ENCODE results near the gene QSOX2.

Gene QSOX2

DNA sequence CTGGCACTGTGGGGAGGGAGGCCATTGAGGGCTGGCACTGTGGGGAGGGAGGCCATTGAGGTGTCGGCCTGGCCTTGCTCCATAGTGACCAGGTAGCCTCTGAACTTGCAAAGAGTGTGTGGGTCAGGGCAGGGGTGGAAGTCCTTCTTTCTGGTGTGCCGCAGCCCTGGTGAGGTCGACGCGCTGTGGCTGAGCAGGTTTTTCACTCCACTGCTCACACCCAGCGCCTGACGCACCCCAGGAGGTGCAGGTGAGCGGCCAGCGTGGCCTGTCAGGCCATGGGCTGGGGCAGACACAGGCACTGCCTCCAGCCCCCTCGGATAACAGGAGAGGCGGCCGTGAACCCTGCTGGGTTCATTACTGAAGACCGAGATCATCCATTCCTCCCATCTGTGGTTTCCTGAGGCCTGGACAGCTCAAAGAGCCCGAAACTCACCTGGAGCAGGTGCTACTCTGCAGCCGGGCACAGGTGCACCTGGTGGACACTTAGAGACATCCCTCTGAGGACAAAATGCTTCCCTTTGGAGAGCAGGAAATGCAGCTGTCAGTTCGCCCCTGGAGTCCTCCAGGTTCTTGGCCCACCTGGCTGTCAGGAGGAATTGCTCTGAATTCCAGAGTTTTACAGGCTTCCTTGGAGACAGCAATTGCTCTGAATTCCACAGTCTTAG lies 73.1 kb downstream of the QSOX2 start:
- no peak for TF ChIP-seq POLR2A (IDR thresholded peaks at IDR 0.05; ENCODE audit: low read length)
- no peak for TF ChIP-seq GATA1 (IDR thresholded peaks at IDR 0.05; ENCODE audit: low read depth, low read length)
- DNase-seq: no peak

- TF ChIP-seq GATA1 (IDR thresholded peaks at IDR 0.05; ENCODE audit: low read depth, low read length): no peak
- TF ChIP-seq POLR2A (IDR thresholded peaks at IDR 0.05; ENCODE audit: low read length): no peak
- DNase-seq: no peak
These were observed 73.7 kb downstream of the QSOX2 start for GRCh38 chr9:136171801-136172411.

GRCh38 chr9:136171009-136171800 lies 74.4 kb downstream of the QSOX2 start:
- TF ChIP-seq GATA1 (IDR thresholded peaks at IDR 0.05; ENCODE audit: low read depth, low read length): no peak
- no peak for TF ChIP-seq POLR2A (IDR thresholded peaks at IDR 0.05; ENCODE audit: low read length)

DNA sequence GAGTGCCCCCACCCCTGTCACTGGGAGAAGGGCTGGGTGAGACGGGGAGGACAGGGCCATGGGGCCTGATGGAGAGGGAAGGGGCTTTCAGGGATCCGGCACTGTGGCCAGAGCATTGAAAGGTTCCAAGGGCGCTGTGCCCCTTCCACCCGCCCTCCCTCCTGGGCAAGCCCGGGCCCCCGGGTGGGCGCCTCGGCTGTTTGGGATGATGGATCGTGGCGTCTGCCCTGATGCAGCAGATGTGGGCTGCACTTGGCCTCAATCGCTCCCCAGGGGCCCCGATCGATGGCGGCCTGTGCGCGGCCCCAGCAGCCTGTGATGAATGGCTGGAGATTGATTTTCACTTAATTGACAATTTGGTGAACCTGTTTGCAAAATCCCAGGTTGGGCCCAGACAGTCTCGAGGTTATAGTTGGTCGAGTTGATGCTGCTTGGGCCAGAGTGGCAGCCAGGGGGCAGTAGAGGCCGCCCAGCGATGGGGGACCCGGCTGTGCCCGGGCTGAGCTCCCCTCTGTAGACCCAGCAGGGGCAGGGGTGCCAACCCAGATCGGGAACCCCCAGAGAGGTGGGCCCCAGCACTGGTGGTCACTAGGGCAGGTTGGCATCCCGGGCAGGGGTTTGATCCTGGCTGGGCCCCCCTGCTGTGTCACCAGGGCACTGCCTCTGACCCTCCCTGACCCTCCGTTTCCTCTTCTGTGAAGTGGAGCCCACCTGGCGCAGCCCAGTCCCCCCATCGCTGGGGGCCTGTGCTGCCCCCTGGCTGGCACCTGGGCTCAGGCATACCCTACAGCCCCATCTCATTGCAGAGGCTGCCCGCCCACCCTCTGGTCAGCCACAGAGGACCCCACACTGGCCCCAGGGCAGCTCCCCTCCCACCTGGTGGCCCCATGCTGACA lies 75.4 kb downstream of the QSOX2 start:
- TF ChIP-seq GATA1 (IDR thresholded peaks at IDR 0.05; ENCODE audit: low read depth, low read length): no peak
- no peak for TF ChIP-seq POLR2A (IDR thresholded peaks at IDR 0.05; ENCODE audit: low read length)
- DNase-seq: peak; percentile 33 to 77

More at GRCh38 chr9:136171009-136171800, 74.4 kb downstream of the QSOX2 start:
- no peak for DNase-seq

DNA sequence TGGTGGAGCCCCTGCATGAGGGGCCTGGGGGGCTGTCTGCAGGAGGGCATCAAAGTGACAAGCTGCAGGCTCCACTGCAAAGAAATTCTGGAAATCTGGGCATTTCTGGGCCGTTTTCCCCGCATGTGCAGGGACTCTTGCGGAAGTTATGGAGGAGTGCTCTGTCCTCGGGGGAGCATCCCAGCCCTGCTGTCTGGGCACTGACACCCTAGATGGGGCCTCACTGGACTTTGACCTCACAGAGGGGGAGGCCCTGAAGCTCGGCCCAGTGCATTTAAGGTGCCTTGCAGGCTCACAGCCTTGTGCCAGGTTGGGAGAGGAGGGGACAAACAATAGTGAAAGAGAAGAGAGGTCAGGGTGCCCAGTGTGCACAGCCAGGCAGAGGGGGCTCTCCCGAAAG lies 76.1 kb downstream of the QSOX2 start:
- TF ChIP-seq POLR2A (IDR thresholded peaks at IDR 0.05; ENCODE audit: low read length): no peak
- TF ChIP-seq GATA1 (IDR thresholded peaks at IDR 0.05; ENCODE audit: low read depth, low read length): no peak
- no peak for DNase-seq

DNA sequence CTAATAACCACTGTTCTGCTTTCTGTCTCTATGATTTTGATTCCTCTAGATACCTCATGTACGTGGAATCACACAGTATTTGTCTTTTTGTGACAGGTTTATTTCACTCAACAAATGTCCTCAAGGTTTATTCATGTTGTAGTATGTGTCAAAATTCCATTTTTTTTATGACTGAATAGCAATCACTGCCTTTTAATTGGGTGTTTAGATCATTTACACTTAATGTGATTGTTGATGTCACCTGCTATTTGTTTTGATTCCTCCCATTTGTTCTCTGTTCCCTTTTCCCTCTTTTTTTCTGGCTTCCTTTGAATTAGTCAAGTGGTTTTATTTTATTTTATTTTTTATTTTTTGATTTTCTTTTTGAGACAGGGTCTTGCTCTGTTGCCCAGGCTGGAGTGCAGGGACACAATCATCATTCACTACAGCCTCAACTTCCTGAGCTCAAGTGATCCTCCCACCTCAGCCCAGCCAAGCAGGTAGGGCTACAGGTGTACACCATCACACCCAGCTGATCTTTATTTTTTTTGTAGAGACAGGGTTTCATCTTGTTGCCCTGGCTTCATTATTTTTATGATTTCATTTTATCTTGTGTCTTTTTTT lies 82.3 kb downstream of the QSOX2 start:
- TF ChIP-seq GATA1 (IDR thresholded peaks at IDR 0.05; ENCODE audit: low read depth, low read length) (no peak), POLR2A (IDR thresholded peaks at IDR 0.05; ENCODE audit: low read length) (no peak)
- no peak for DNase-seq

GRCh38 chr9:136160995-136161610 lies 84.5 kb downstream of the QSOX2 start:
- TF ChIP-seq POLR2A (IDR thresholded peaks at IDR 0.05; ENCODE audit: low read length): no peak
- no peak for TF ChIP-seq GATA1 (IDR thresholded peaks at IDR 0.05; ENCODE audit: low read depth, low read length)
- no peak for DNase-seq

GRCh38 chr9:136160381-136160841 lies 85.2 kb downstream of the QSOX2 start:
- DNase-seq: no peak
- TF ChIP-seq GATA1 (IDR thresholded peaks at IDR 0.05; ENCODE audit: low read depth, low read length): no peak

DNA sequence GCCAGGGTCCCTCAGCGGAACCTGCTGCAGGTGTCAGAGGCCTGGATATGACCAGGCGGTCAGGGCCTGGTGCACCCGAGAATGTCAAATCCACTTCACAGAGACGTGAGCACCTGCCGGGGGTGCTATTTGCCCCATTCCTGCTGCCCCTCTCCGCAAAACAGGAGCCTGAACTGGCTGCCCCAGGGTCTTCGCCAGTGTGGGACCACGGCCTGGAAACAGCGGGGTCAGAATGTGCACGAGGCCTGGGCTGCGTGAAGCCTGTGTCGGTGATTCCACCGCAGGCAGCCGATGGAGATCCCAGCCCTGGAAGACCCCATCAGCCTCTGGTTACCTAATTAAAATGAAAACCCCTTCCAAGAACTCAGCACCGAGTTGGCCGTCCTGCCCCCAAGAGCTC lies 85.8 kb downstream of the QSOX2 start:
- DNase-seq: no peak
- no peak for TF ChIP-seq POLR2A (IDR thresholded peaks at IDR 0.05; ENCODE audit: low read length)
- TF ChIP-seq GATA1 (IDR thresholded peaks at IDR 0.05; ENCODE audit: low read depth, low read length): no peak

- no peak for DNase-seq
- no peak for TF ChIP-seq GATA1 (IDR thresholded peaks at IDR 0.05; ENCODE audit: low read depth, low read length)
- TF ChIP-seq POLR2A (IDR thresholded peaks at IDR 0.05; ENCODE audit: low read length): no peak
These were observed 87.9 kb downstream of the QSOX2 start for GRCh38 chr9:136157477-136158265.
